Measurements from ENCODE around the gene BTG2.

GRCh38 chr1:203326830-203327683 is 21.7 kb downstream of the BTG2 start:
- TF ChIP-seq CTCF (IDR thresholded peaks at IDR 0.05; ENCODE audit: low read length) (no peak), EZH2 (IDR thresholded peaks at IDR 0.05; ENCODE audit: borderline replicate concordance, low read length) (no peak)
